HG02623 (cell line): ENCODE data around the gene RNU1-3.
"Not testable (repeated sequence)": the region's sequence is repeated elsewhere in the genome, so short reads cannot be mapped to it uniquely, and the experiment has no call there.

Experiments used
- ATAC-seq: cut with Tn5 transposase; IDR thresholded peaks from one replicate; pipeline ENCODE4 v1.9.1; 2021; ENCODE audit warnings: moderate library complexity; ENCODE audit not compliant: unreplicated experiment

RNU1-3 gene

DNA sequence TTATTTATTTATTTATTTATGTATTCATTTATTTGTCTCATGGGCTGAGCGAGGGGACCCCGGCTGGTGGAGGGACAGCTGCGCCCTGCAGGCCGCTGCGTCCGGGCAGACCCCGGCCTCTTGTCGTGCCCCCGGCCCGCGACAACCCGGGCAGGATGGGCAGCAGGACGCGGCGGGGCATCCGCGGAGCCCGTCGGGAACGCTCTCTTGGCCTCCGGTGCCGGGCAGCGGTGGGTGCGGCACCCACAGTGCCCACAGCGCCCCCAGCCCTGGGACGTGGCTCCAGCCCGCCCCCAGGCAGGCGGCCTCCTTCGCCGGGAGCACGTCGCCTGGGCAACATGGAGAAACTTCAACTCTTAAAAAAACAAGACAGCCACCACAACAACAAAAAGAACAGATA lies 8.5 kb downstream of the RNU1-3 start:
- not testable (repeated sequence) for ATAC-seq

DNA sequence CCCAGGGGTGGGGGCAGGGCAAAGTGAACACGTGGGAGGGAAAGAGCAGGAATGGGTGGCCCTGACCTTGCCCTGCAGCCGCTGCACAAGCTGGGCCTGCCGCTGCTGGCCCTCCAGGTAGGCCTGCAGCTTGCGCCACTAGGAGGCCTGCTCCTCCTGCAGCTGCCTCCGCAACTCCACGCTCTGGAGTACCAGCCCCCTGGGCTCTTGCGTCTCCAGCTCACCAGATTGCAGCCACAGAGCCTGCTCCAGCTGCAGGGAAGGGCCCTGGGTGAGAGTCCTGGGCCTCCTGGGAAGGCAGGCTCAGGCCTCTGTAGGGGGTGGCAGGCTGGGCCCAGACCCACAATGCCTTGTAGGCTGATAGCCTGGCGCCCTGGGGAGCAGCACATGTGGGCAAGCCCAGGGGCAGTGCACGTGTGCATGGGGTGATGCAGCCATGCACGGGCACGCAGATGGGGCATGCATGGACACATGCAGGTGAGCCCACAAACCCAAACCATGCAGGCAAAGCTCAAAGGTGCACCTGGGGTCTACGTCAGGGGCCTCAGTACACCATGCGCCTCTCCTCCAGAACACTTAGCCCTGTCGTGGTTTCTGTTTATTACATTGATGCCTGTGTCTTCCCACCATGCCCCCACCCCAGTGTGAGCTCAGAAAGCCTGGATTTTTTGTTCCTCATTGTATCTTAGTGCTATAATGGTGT lies 9.6 kb downstream of the RNU1-3 start:
- not testable (repeated sequence) for ATAC-seq

DNA sequence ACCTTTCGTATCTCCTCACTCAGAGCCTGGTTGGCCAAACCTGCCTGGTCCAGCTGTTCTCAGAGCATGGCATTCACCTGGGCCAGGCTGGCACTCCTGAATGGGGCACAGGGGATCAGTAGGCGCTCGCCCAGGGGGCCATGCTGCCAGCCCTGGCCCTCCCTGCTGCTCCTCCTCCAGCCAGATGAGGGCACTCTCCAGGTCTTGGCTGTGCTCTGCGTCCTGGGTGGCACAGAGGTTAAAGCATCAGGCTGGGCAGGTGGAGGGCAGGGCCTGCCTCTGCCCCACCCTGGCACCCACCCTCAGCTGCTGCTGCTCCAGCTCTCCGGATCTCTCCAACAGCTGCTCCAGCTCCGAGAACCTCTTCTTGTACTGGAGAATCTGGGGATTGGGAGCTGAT lies 10.2 kb downstream of the RNU1-3 start:
- not testable (repeated sequence) for ATAC-seq

DNA sequence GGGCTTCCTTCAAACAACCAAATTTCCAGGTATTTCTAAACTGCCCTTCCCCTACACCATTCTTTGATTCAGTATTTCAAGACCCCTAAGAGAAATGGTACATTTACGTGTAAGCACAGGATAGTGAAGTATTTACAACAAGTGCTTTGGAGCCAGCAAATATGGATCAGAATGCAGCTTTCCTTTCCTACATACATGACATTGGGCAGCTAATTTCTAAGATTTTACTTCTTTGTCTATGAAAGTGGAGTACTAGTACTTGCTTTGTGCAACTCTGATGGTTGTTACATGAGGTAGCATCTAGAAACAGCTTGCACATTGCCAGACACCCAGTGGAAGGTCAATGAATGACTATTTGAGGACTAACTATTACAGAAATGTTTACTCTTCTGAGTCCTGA lies 15.2 kb downstream of the RNU1-3 start:
- ATAC-seq, result not testable (repeated sequence)

DNA sequence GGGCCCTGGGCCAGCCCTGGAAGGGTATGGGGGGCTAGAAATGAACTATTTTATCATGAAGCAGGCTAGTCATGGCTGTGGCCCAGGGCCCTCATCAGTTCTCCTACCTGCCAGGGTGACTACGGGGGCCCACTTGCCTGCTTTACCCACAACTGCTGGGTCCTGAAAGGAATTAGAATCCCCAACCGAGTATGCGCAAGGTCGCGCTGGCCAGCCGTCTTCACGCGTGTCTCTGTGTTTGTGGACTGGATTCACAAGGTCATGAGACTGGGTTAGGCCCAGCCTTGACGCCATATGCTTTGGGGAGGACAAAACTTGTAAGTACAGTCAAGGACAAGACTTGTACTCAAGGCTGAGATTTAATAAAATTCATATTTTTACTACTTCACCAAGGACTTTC lies 16.8 kb downstream of the RNU1-3 start:
- ATAC-seq, result not testable (repeated sequence)

DNA sequence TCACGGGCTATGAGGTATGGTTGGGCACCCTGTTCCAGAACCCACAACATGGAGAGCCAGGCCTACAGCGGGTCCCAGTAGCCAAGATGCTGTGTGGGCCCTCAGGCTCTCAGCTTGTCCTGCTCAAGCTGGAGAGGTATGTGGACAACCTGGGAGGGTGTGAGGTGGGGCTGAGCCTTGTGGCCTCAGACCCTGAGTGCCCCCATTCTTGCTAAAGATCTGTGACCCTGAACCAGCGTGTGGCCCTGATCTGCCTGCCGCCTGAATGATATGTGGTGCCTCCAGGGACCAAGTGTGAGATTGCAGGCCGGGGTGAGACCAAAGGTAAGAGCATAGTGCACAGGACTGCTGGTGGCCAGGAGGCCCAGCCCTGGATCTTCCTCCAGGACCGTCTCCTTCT lies 17.4 kb downstream of the RNU1-3 start:
- ATAC-seq, result not testable (repeated sequence)

DNA sequence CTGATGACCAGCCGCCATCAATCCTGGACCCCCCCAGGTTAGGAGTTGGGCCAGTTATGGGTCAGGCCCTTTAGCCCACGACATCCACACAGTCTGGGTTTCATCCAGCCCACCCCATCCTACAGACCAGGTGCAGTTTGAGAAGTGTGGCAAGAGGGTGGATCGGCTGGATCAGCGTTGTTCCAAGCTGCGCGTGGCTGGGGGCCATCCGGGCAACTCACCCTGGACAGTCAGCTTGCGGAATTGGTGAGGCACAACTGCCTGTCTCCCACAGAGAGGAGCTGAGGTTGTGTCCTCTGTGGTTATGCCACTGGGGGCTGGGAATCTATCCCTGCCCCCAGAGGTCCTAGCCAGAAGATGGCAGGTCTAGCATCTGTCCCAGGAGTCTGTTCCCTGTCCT lies 18.0 kb downstream of the RNU1-3 start:
- ATAC-seq, result not testable (repeated sequence)

DNA sequence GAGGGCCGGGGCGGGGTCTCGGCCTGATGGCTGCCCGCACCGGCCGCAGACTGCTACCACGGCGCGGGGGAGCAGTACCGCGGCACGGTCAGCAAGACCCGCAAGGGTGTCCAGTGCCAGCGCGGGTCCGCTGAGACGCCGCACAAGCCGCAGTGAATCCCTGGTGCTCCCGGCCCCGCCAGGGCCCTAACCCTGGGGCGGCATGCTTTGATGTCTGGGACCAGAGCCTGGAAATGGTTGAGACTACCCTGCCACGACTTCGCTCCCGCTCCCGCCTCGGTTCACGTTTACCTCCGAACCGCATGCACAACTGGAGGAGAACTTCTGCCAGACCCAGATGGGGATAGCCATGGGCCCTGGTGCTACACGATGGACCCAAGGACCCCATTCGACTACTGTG lies 18.5 kb downstream of the RNU1-3 start:
- not testable (repeated sequence) for ATAC-seq

DNA sequence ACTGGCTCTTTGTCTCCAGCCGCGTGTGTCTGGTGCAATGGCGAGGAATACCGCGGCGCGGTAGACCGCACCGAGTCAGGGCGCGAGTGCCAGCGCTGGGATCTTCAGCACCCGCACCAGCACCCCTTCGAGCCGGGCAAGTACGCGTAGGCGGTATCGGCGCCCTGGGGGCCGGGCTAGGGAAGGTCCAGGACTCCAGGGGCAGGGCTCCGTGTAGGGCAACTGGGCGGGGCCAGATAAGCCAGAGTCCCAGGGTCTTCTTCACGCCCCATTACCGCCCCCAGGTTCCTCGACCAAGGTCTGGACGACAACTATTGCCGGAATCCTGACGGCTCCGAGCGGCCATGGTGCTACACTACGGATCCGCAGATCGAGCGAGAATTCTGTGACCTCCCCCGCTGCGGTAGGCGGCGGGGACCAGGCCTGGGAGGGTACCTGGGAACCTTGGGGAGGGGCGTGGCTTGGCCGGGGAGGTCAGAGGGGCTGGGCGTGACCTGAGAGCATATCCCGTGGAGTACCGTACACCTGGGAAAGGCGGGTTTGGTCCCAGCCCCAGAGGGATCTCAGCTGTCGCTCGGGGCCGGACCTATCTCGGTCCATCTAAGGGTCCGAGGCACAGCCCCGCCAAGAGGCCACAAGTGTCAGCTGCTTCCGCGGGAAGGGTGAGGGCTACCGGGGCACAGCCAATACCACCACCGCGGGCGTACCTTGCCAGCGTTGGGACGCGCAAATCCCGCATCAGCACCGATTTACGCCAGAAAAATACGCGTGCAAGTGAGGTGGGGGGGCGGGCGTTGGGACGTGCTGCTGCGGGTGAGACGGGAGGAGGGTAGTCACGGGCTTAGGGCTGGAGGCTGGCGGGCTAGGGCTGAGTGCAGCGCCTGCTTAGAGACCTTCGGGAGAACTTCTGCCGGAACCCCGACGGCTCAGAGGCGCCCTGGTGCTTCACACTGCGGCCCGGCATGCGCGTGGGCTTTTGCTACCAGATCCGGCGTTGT lies 19.3 kb downstream of the RNU1-3 start:
- not testable (repeated sequence) for ATAC-seq

DNA sequence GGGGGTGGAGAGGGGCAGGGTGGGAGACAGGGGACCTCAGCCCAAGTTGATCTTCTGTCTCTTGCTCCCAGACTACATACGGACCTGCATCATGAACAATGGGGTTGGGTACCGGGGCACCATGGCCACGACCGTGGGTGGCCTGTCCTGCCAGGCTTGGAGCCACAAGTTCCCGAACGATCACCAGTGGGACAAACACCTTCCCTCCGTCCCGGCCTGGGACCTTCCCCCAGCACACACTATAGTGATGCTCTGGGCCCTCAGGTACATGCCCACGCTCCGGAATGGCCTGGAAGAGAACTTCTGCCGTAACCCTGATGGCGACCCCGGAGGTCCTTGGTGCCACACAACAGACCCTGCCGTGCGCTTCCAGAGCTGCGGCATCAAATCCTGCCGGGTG lies 20.0 kb downstream of the RNU1-3 start:
- ATAC-seq, result not testable (repeated sequence)

DNA sequence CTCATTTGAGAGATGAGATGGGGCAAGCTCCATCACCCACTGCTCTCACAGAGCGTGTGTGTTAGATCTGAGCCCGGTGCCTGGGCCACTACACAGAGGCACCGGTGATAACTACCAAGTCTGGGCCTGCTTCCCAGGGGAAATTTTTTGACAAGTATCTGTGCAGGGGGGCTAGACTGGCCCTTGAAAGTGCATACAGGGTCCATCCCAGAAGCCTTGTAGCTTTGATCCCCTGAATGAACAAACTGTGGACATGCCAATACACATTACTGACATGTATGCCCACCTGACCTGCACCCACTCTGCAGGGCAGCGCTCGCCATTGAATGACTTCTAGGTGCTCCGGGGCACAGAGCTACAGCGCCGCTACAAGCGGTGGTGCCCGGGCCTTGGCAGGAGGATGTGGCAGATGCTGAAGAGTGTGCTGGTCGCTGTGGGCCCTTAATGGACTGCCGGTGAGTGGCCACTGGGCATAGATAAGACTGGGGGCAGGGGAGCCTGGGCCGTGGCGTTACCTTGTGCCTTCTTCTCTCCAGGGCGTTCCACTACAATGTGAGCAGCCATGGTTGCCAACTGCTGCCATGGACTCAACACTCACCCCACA lies 20.6 kb downstream of the RNU1-3 start:
- not testable (repeated sequence) for ATAC-seq

DNA sequence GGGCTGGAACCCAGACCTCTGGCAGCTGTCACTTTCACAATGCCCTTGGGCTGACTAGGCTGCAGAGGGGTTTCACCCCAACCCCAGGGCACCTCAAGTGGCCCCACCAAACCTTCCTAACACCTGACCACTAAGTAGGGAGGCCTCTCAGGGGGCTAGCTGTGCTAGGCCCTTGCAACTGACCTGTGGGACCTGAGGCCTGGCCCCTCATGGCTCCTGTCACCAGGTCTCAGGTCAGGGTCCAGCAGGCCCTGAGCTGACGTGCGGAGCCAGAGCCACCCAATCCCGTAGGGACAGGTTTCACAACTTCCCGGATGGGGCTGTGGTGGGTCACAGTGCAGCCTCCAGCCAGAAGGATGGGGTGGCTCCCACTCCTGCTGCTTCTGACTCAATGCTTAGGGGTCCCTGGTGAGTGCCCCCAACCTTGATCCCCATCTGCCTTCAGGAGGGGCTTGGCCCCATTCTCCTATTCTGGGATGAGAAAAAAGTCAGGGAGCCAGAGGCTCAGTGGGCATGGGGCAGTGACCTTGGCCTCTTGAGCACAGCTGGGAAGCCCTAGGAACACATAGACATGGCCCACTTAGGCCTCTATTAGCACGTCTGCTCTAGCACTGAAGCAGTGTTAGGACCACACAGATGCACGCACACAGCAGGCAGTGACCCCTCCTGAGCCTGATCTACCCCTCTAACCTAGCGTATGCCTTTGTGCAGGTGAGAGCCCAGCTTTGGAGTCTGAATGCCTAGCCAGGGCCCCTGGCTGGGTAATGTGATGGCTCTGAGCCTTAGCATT lies 21.3 kb downstream of the RNU1-3 start:
- ATAC-seq, result not testable (repeated sequence)

DNA sequence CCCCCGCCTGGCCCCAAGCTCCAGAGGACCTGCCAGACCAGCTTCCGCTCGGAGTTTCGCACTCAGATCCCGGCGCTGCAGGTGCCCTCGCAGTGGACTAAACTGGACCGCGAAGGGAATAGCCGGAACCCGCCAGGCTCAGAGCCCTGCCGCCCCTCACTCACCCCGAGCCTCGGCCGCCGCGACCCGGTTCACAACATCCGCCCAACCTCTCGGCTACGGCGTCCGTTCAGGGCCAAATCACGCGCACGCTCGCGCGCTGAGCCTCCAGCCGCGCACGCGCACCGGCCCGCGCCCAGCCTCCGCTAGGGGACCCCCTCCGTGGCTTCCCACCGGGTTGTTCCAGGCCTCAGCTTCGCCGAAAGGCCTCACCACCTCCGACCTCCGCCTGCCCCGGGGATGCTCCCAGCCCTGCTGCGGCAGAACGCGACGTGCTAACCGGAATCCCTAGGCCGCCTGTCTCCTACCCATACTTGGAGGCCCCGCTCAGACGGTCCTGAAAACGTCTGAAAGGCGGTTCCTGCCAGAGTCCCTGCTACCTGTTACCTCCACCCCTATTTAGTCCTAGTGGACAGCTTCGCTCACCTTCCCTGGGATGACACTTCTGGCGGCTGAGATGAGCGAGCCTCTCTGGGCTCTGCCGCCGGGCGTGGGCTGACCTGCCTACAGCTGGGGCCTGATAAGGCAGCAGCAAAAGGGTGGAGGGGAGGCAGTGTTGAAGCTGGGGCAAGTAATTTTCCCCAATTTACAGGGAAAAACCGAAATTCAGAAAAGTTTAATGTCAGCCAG lies 22.1 kb downstream of the RNU1-3 start:
- ATAC-seq, result peak; percentile 77

DNA sequence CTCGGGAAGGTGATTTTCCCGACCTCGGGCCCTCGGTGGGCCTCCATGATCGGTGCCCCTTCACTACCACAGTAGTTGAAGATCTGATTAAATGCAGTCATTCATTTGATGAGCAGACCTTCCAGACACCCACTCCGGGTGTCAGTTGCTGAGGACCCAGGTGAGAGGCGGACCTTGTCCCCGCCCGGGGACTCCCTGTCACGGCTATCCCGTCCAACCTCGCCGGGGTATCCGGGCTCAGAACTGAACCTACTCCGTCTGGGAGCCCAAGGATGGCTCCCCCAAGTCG lies 22.6 kb downstream of the RNU1-3 start:
- peak; percentile 25 for ATAC-seq

DNA sequence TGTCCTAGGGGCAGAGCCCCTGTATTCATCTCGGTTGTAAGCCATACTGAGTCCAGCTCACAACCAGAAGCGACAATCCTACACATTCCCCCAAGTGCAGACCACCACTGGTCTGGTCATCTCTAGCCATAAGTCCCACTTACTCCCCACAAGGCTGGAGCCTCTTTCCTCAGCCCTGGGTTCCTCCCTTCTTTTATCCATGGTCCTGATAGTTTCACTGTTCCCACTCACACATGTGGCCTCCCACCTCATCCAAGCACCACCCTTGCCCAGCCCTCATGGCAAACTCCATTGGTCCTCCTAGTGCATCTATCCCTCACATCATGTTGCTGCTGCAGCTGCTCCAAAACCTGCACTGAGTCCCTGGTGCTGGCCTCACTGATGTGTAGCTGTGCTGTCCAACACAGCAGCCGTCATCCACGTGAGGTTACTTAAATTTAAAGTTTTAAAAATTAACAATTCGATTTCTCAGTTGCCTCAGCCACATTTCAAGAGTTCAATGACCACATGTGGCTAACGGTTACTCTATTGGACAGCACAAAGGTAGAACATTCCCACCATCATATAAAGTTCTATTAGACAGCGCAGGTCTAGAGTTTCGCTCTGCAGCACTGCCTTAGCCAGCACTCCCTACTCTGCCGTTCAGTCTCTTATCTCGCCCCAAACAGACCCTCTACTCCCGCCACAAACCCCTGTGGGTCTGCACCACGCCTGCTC lies 23.1 kb downstream of the RNU1-3 start:
- ATAC-seq, result not testable (repeated sequence)

DNA sequence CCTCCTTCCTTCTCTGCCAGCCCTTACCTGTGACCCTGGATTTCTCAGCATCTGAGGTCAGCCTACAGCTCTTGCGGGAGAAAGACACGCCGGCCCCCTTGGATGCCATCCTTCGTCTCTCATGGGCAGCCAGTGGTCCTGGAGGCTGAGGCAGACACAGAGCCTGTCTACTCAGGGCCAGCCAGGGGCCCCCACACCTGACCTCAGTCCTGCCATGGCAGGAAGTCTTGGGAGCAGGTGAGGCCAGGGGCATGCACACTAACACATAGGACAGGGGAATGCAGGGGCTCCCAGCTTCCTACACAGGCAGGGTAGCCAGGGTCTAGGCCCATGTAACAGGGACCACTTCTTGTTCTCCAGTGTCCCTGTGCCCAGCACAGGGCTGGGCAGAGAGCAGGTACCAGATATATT lies 23.7 kb downstream of the RNU1-3 start:
- ATAC-seq, result not testable (repeated sequence)

DNA sequence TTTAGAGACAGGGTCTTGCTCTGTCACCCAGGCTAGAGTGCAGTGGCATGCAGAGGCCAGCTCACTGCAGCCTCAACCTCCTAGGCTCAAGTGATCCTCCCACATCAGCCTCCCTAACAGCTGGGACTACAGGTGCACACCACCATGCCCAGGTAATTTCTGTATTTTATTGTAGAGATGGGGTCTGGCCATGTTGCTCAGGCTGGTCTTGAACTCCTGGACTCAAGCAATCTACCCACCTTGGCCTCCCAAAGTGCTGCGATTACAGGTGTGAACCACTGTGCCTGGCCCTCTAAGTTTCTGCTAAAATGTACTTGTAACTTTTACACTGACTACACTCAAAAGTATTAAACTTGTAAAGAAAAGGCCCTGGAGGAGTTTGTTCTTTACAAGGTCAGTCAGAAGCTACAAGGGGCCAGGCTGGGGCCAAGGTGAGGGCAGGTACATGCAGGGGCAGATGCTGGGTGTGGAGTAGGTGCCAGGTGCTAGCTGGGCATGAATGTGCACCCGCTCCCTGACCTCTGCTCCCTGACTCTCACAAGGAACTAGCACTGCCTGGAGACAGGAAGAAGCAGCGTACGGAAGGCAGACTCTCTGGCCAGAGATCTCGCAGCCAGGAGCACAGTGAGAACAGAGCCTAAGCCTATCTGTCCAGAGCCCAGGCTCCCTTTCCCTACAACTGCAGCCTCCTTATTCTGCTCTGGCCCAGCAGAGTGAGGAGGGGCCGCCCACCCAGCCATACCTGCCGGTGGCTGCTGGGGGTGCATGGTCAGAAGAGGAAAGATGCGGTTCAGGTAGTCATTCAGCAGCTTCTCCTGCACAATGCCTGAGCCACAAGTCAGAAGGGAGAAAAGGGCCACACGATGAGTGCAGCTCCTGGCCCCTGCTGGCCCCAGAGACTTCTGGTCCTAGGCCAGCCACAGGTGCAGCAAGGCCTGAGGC lies 24.5 kb downstream of the RNU1-3 start:
- not testable (repeated sequence) for ATAC-seq
